Measurements from ENCODE around the gene NEMP2.

DNA sequence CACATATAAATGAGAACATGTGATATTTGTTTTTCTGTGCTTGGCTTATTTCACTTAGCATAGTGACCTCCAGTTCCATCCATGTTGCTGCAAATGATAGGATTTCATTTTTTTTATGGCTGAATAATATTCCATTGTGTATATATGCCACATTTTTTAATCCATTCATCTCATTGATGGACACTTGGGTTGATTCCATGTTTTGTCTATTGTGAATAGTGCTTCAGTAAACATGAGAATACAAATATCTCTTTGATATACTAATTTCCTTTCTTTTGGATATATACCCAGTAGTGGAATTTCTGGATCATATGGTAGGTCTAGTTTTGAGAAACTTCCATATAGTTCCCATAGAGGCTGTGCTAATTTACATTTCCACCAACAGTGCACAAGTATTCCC, 3.7 kb upstream of the NEMP2 start:
- TF ChIP-seq, protein P1, sequence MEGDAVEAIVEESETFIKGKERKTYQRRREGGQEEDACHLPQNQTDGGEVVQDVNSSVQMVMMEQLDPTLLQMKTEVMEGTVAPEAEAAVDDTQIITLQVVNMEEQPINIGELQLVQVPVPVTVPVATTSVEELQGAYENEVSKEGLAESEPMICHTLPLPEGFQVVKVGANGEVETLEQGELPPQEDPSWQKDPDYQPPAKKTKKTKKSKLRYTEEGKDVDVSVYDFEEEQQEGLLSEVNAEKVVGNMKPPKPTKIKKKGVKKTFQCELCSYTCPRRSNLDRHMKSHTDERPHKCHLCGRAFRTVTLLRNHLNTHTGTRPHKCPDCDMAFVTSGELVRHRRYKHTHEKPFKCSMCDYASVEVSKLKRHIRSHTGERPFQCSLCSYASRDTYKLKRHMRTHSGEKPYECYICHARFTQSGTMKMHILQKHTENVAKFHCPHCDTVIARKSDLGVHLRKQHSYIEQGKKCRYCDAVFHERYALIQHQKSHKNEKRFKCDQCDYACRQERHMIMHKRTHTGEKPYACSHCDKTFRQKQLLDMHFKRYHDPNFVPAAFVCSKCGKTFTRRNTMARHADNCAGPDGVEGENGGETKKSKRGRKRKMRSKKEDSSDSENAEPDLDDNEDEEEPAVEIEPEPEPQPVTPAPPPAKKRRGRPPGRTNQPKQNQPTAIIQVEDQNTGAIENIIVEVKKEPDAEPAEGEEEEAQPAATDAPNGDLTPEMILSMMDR (IDR thresholded peaks at IDR 0.05; ENCODE audit: control extremely low read depth in 1 of 3, insufficient read depth in 1 of 3, low read depth in 1 of 3, low read length in 3 of 3), result no peak
- TF ChIP-seq TEAD4 (IDR thresholded peaks at IDR 0.05; ENCODE audit: low read depth, low read length) (no peak), POLR2AphosphoS5 (IDR thresholded peaks at IDR 0.05; ENCODE audit: low read depth, low read length) (no peak), YY1 (IDR thresholded peaks at IDR 0.05; ENCODE audit: low read depth, low read length) (no peak)

All from H1 (cell line).